ENCODE results near the gene FBP2. TPM values are rescaled to one million over a fixed set of nuclear protein-coding genes. Genes with fewer than 3 reads are reported as not detected.

Gene FBP2
- total RNA-seq, 1 experiment from 2014 or later, result not detected

- no peak for TF ChIP-seq USF1 (CRISPR knock-in tag; IDR thresholded peaks at IDR 0.05)
- TF ChIP-seq IRF2 (CRISPR knock-in tag; IDR thresholded peaks at IDR 0.05; ENCODE audit: borderline replicate concordance, low read depth), result no peak
- peak; percentile 60 for TF ChIP-seq HMGXB4 (CRISPR knock-in tag; IDR thresholded peaks at IDR 0.05)
- no peak for TF ChIP-seq ZNF671 (CRISPR knock-in tag; IDR thresholded peaks at IDR 0.05)
- no peak for TF ChIP-seq NR3C1 (CRISPR knock-in tag; conservative IDR thresholded peaks at IDR 0.05; ENCODE audit: low read depth)
- no peak for TF ChIP-seq ZNF416 (CRISPR knock-in tag; IDR thresholded peaks at IDR 0.05)
- TF ChIP-seq NFYB (CRISPR knock-in tag; conservative IDR thresholded peaks at IDR 0.05; ENCODE audit: low read depth), result no peak; the same call in none of the 2 replicates
- peak; percentile 41; the same call in 1 of the 2 replicates for TF ChIP-seq CTCF (IDR thresholded peaks at IDR 0.05)
- TF ChIP-seq MAX (CRISPR knock-in tag; IDR thresholded peaks at IDR 0.05), result peak; percentile 57; the same call in 1 of the 2 replicates
- TF ChIP-seq ARID4B (CRISPR knock-in tag; IDR thresholded peaks at IDR 0.05; ENCODE audit: borderline replicate concordance), result 0 out of 2 replicates have a peak, but pooled peaks have one; percentile 63
- TF ChIP-seq MYBL2 (CRISPR knock-in tag; IDR thresholded peaks at IDR 0.05), result peak; percentile 33; the same call in 1 of the 2 replicates
- TF ChIP-seq NR2C2 (CRISPR knock-in tag; IDR thresholded peaks at IDR 0.05), result no peak
Observed at GRCh38 chr9:94554439-94555331, 38.9 kb downstream of the FBP2 start, which contains the start of gene PCAT7 (continued).

- no peak for DNase-seq (ENCODE audit: low spot score)
- ChIA-PET CTCF (interaction anchor here (0.7 to 3.0 kb wide), 21 partner anchors 16 to 614 kb away, joined by 3 to 25 read pairs (median 4); no protein-coding TSS in a partner anchor), POLR2A (interaction anchor here (0.8 to 1.2 kb wide), 2 partner anchors 69 to 126 kb away, joined by 3 to 5 read pairs; no protein-coding TSS in a partner anchor)
- Mint-ChIP-seq H3K4me3 (no peak overlapping the region), H3K36me3 (peaks cover 21% of the 10 kb centered on the region), H3K9me3 (peaks cover 19% of the 10 kb centered on the region), H3K27ac (no peak overlapping the region), H3K27me3 (ENCODE audit: low read depth) (peaks cover 3% of the 10 kb centered on the region; the same call in 1 of the 2 replicates), H3K4me1 (peaks cover 15% of the 10 kb centered on the region)
- ATAC-seq, result peak; percentile 16
- no peak for TF ChIP-seq PRRX2 (CRISPR knock-in tag; IDR thresholded peaks at IDR 0.05)
- TF ChIP-seq TP53 (CRISPR knock-in tag; IDR thresholded peaks at IDR 0.05), result no peak
- no peak for TF ChIP-seq USF1 (CRISPR knock-in tag; IDR thresholded peaks at IDR 0.05)
- no peak for TF ChIP-seq ZNF138 (CRISPR knock-in tag; conservative IDR thresholded peaks at IDR 0.05)
- TF ChIP-seq SOX15 (CRISPR knock-in tag; IDR thresholded peaks at IDR 0.05), result no peak
- no peak for TF ChIP-seq FOXJ3 (CRISPR knock-in tag; IDR thresholded peaks at IDR 0.05; ENCODE audit: borderline replicate concordance)
- TF ChIP-seq TEAD1 (CRISPR knock-in tag; IDR thresholded peaks at IDR 0.05), result no peak
- TF ChIP-seq ZNF416 (CRISPR knock-in tag; IDR thresholded peaks at IDR 0.05), result no peak
- TF ChIP-seq GABPB1 (CRISPR knock-in tag; IDR thresholded peaks at IDR 0.05), result no peak
- no peak for TF ChIP-seq GTF2I (CRISPR knock-in tag; conservative IDR thresholded peaks at IDR 0.05)
Observed at GRCh38 chr9:94554078-94554438, 39.6 kb downstream of the FBP2 start.

Data from WTC11 (cell line).